Peyer's patch (tissue), 4 donors: ENCODE results near the gene C13orf46.

Experiments used
- CTCF ChIP-seq, 6 experiments: fragments of 450-650 bp in 4 of 6; fragments of 200-600 bp in 2 of 6; sonication (generic) in 1 of 6; IDR thresholded peaks; one replicate each; pipeline ENCODE4 v1.5.1; 2017 to 2019; ENCODE audit warnings: antibody characterized with exemption in 6 of 6, mild to moderate bottlenecking in 3 of 6, moderate library complexity in 1 of 6
- POLR2A ChIP-seq, 2 donors: fragments of 450-650 bp; IDR thresholded peaks; one replicate each; pipeline ENCODE4 v1.5.1; 2017; ENCODE audit warnings: antibody characterized with exemption in 2 of 2, mild to moderate bottlenecking in 2 of 2, moderate library complexity in 2 of 2

GRCh38 chr13:114017028-114017630, 43.3 kb upstream of the C13orf46 start:
- TF ChIP-seq CTCF (IDR thresholded peaks at IDR 0.05) (no peak), POLR2A (IDR thresholded peaks at IDR 0.05) (no peak)
